Medulla oblongata (tissue), 1 donor: ENCODE measurements around the gene EEF1A1.
"Not testable (repeated sequence)": the region's sequence is repeated elsewhere in the genome, so short reads cannot be mapped to it uniquely, and the experiment has no call there.

ENCODE experiments used
- DNase-seq: peaks from one replicate; pipeline ENCODE4 v3.0.0-alpha.2; 2015; ENCODE audit errors: extremely low spot score

EEF1A1 gene

DNA sequence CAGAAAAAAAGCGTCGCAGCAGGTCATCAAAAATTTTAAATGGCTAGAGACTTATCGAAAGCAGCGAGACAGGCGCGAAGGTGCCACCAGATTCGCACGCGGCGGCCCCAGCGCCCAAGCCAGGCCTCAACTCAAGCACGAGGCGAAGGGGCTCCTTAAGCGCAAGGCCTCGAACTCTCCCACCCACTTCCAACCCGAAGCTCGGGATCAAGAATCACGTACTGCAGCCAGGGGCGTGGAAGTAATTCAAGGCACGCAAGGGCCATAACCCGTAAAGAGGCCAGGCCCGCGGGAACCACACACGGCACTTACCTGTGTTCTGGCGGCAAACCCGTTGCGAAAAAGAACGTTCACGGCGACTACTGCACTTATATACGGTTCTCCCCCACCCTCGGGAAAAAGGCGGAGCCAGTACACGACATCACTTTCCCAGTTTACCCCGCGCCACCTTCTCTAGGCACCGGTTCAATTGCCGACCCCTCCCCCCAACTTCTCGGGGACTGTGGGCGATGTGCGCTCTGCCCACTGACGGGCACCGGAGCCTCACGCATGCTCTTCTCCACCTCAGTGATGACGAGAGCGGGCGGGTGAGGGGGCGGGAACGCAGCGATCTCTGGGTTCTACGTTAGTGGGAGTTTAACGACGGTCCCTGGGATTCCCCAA, at the start of gene EEF1A1:
Gene EEF1A1 (minus strand): TSS at position 345 of the 663 bp plus-strand sequence. CDS start 1,006 bp downstream, outside the sequence.
- DNase-seq = peak; percentile 100

DNA sequence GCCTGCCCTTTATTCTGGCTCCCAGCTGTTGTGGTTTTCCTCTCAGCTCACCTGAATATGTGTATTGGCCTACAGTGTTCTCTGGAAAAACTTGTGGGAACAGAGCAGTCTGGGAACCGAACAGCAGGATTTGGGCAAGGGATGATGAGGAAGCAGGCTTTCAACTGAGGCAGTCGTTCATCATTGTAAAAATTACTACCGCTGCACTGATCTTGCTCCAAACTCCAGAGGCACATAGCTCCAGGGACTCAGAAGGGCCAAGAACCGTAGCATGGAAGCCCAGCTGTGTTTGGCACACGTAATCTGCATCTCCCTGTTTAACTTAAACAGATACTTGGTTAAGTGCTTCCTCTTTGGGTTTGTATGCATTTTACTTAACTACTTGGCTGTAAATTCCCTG, 48.3 kb upstream of the EEF1A1 start:
- DNase-seq = no peak

DNA sequence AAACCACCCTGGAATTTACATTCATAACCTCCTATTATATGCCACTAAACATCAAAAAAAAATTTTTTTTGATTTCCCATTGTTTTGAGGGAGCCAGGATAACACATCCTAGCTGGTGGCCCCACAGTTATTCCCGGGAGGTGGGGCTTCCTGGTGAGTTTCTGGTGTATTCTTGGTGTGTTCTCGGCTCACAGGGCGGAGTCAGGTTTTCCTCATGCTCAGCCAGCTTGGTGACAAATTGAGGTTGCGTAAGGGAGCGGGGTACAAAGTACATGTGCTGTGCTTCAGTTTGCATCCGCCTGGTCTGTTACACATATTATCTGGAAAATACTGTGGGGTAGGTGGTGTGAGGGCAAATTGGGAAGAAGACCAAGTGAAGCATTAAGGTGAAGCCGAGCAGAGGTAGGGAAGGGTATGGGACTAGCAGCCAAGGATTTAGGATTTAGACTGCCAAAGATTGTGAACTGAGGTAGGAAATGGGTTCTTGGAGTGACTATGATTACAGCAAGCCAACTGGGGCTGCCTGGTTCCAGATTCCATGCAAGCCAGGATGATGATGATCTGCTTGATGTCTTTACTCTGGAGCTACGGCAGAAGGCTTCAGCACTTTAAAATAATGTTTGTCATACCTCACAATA, 46.2 kb upstream of the EEF1A1 start:
- DNase-seq = no peak

DNA sequence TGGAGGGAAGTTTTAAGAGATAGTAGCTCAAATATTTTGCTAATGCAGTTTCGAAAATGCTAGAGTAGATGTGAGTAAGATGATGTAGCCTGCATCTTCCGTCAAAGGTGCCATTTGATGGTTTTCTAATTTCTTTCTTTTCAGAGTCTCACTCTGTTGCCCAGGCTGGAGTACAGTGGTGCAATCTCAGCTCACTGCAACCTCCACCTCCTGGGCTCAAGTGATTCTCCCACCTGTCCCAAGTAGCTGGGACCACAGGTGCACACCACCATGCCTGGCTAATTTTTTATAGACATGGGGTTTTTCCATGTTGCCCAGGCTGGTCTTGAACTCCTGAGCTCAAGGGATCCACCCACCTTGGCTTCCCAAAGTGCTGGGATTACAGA, 45.6 kb upstream of the EEF1A1 start:
- not testable (repeated sequence) for DNase-seq

DNA sequence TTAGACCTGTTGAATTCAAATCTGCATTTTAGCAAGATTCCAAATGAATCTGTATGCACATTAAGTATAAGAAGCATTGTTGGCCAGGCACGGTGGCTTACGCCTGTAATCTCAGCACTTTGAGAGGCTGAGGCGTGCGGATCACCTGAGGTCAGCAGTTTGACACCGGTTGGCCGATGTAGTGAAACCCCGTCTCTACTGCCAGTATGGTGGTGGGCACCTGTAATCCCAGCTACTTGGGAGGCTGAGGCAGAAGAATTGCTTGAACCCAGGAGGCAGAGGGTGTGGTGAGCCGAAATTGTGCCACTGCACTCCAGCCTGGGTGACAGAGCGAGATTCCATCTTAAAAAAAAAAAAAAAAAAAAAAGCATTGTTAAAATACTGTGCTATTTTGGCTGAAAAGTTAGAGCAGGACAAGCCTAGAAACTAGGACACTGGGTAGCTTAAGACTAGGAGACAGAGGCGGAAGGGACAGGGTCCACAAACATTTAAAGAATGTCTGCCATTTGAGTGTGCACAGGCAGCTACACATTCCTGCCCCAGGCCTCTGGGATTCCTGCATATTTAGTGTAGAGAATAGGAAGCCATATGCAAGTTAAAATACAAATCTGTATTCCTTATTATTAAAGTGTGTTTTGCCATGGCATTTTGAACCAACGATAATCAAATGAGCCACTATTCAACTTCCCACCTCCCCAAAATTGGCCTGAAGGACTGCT, 45.1 kb upstream of the EEF1A1 start:
- DNase-seq = no peak

DNA sequence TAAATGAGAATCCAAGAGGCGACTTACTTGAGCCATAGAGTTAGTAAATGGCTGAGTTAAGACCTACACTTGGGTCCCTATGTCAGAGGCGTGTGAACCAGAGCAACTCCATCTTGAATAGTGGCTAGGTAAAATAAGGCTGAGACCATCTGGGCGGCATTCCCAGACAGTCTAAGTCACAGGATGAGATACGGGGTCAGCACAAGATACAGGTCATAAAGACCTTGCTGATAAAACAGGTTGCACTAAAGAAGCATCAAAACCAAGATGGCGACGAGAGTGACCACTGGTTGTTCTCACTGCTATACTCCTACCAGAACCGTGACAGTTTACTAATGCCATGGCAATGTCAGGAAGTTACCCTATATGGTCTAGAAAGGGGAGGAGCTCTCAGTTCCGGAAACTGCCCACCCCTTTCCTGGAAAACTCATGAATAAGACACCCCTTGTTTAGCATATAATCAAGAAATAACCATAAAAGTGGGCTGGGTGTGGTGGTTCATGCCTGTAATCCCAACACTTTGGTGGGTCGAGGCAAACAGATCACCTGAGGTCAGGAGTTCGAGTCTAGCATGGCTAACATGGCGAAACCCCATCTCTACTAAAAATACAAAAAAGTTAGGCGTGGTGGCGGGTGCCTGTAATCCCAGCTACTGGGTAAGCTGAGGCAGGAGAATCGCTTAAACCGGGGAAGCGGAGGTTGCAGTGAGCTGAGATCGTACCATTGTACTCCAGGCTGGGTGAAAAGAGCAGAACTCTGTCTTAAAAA, 43.9 kb upstream of the EEF1A1 start:
- DNase-seq = no peak

DNA sequence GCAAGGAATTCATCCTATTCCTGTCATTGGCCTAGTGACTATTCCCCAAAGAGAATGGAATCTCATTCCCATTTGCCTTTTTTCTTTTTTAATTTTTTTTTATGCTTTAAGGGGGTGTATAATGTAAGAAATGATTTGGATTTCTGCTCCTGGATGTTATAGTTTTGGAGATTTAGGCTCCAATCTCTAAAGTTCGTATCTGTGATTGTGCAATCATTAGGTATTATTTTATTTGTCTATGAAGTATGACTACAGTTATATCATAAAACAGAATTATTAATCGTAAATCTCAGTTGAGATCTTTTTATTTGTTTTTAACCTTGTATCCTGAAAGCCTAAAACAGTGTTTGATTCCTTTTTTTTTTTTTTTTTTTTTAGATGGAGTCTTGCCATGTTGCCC, 41.7 kb upstream of the EEF1A1 start:
- DNase-seq = no peak

DNA sequence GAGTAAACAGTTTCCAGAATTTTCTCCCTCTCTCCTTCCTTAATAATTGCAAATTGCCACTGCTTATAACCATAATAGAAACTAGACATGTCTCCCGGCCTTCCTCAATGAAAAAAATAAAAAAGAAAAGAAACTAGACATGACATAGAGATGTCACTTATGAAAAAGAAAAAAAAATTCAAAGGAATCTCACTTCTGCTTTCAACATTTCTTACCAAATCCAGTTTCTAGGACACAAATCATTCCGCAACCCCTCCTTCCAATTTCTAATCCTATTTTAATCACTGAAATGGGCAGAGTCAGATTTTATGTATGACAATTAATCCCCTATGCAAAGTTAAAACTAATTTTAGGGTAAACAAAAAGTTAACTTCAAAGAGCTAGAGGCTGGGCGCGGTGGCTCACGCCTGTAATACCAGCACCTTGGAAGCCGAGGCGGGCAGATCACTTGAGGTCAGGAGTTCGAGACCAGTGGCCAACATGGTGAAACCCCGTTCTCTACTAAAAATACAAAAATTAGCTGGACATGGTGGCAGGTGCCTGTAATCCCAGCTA, 40.1 kb upstream of the EEF1A1 start:
- DNase-seq = no peak

DNA sequence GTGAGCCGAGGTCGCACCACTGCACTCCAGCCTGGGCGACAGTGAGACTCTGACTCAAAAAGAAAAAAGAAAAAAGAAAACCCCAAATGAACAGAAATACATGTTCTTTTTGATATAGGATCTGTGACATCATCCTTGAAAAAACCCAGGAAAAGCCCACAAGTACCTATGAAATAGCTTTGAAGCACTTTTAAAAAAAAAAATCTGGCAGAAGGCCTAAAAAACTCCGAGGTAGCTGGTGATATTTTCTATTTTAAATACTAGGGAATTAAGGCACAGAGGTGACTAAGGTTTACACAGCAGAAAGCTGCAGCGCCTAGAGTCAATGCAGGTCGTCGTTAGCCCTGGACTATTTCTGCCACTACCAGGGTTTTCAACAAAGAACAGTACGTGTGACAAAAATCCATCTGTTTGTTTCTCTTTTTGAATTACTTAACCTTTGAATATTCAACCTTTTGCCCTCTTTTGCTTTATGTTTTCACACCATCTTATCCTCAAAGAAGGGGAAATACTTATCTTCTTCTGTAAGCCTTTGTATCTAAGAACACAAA, 39.4 kb upstream of the EEF1A1 start:
- DNase-seq = no peak

DNA sequence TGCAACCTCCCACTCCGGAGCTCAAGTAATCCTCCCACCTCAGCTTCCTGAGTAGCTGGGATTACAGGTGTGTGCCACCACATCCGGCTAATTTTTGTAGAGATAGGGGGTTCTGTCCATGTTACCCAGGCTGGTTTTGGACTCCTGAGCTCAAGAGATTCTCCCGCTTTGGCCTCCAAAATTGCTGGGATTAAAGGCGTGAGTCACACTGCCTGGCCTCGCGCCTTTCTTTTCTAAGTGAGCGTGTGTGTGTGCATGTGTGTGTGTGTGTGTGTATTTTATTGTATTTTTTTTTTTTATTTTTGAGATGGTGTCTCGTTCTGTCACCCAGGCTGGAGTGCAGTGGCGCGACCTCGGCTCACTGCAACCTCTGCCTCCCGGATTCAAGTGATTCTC, 38.6 kb upstream of the EEF1A1 start:
- DNase-seq = not testable (repeated sequence)

DNA sequence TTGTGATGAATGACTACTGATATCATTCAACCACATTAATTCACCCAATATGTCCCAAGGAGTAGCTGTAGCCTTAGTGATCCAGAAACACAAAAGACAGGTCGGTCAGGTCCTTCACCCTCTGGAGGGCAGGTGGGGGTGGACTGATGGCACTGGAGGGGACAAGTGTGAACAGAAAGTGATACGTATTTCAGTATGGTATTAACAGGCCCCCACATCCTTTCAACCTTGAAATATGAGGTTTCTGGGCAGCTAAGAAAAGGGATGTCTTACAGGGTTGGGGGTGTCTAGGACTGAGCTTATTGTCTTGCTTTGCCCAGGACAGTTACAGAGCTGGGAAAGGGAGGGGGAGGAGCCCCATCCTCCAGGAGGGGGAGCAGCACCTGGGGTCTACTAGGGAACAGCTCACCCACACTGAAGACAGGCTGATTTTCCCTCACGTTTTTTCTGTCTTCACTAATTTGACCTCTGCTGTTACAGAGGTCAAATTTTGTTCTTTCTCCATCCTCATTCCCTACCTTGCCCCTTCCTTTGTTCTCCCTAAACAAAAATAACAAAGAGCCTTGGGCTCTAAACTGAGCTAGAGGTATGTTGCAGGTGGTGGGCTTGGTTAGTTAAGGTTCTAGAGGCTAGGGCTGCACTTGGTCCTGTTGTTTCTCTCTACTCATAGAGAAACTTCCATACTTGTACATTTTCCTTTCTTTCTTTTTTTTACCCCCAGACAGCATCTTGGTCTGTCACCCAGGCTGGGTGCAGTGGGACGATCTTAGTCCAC, 38.0 kb upstream of the EEF1A1 start:
- no peak for DNase-seq

DNA sequence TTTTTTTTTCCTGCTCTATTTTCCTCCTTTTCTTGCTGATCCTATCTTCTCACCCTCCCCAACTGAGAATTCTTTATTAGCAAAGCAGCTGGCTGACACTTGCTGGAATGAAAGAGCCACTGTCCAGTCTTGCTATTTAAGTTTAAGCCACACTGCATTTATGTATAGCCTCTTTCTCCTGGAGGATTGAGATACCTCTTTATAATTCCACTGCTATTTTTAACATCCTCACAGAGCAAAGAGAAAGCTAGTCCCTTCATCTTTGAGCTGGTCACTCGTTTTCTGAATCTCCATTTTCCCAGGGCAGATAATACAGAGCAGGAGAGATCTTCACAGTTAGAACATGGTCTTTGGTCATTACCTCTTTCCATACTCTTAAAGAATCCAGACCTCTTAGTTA, 36.0 kb upstream of the EEF1A1 start:
- DNase-seq = peak; percentile 70

DNA sequence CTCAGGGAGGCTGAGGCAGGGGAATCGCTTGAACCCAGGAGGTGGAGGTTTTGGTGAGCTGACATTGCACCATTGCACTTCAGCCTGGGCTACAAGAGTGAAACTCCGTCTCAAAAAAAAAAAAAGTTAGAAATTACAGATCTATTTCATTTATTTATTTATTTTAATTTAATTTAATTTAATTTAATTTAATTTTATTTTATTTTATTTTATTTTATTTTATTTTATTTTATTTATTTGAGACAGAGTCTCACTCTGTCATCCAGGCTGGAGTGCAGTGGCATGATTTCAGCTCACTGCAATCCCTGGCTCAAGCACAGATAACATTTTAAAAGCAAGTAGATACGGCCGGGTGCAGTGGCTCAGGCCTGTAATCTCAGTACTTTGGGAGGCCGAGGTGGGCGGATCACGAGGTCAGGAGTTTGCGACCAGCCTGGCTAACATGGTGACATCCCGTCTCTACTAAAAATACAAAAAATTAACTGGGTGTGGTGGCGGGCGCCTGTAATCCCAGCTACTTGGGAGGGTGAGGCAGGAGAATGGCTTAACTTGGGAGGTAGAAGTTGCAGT, 34.6 kb upstream of the EEF1A1 start:
- not testable (repeated sequence) for DNase-seq

DNA sequence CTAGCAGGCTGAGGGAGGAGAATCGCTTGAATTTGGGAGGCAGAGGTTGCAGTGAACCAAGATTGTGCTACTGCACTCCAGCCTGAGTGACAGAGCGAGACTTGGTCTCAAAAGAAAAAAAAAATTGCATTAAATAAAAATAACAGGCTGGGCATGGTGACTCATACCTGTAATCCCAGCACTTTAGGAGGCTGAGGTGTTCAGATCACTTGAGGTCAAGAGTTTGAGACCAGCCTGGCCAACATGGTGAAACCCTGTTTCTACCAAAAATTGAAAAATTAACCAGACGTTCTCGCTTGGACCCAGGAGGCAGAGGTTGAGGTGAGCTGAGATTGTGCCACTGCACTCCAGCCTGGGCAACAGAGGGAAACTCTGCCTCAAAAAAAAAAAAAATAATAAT, 30.3 kb upstream of the EEF1A1 start:
- DNase-seq = not testable (repeated sequence)

DNA sequence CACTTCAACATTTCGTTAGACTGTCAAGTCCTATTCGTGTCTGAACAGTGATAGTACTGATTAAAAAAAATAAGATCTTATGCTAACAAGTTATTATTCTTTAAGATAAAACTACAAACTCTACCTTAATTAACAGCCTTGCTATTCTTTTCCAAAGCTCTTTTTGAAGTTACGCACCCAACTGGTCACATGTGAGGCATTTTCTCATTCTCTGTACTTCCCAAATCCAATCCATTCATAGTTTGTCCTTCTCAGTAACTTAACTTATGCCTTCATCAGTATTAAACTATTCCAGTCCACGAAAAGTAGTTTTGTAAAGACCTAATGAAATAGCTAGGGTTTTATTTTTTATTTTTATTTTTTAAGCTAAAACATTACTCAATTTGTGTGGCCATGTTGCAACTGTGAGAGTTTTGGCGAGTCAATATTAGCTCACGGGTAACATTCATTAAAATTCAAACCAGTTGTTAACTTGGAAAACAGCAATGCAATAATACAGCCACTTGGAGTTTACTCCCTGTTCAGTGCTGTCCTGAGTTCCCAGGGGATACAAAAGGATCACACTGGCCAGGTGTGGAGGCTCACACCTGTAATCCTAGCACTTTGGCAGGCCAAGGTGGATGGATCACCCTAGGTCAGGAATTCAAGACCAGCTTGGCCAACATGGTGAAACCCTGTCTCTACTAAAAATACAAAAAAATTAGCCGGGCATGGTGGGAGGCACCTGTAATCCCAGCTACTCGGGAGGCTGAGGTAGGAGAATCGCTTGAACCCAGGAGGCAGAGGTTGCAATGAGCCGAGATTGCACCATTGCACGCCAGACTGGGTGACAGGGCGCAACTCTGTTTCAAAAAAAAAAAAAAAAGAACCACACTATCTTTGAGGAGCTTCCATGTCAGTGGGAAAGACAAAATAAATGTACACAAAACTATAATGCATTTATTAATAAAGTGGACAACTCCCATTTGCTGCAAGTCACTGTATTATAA, 27.9 kb upstream of the EEF1A1 start:
- no peak for DNase-seq

DNA sequence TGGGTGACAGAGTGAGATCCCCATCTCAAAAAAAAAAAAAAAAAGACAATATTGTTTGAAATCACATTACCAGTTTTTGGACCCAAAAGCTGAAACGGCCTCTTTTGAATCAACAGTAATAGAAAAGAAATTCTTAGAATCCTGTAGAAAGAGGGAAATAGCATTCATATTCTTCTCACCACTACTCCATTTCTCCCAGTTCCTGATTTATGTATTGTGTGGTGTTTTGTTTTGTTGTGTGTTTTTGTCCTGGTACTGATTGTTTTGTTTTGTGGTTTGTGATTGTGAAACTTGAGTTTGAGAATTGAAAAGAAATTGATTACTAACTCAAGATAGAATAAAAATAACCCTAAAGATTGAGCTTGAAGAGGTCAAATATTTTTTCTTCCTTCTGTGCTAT, 26.2 kb upstream of the EEF1A1 start:
- DNase-seq = no peak

DNA sequence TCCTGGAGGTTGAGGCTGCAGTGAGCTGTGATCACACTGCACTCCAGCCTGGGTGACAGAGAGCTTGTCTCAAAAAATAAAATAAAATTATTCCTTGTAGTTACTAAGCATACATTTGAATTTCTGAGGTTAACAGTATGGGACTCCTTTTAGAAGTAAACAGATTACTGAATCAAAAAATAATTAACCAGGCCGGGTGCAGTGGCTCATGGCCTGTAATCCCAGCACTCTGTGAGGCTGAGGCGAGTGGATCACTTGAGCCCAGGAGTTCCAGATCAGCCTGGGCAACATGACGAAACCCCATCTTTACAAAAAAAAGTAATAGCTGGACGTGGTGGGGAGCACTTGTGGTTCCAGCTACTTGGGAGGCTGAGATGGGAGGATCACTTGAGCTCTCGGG, 22.1 kb upstream of the EEF1A1 start:
- DNase-seq = no peak

DNA sequence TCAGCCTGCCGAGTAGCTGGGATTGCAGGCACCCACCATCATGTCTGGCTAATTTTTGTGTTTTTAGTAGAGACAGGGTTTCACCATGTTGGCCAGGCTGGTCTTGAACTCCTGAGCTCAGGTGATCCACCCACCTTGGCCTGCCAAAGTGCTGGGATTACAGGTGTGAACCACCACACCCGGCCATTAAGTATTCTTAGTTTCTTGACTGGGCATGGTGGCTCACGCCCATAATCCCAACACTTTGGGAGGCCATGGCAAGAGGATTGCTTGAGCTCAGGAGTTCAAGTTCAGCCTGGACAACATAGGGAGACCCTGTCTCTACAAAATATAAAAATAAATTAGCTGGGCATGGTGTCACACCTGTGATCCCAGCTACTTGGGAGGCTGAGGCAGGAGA, 21.6 kb upstream of the EEF1A1 start:
- DNase-seq = not testable (repeated sequence)

DNA sequence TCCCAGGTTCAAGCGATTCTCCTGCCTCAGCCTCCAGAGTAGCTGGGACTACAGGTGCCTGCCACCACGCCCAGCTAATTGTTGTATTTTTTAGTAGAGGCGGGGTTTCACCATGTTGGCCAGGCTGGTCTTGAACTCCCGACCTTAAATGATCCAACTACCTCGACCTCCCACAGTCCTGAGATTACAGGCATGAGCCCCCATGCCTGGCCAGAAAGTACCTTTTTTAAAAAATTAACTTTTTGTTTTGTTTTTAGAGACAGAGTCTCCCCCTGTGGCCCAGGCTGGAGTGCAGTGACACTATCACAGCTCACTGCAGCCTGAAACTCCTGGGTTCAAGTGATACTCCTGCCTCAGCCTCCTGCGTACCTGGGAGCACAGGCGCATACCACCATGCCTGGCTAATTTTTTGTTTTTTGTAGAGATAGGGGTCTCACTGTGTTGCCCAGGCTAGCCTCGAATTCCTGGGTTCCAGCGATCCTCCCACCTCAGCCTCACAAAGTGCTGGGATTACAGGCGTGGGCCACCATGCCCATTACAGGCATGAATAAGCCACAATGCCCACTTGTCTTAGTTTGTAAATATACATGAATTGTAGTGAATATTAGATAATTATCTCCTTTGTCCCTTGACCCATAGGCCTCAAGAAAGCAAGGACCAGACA, 17.4 kb upstream of the EEF1A1 start:
- no peak for DNase-seq
